Measurements from ENCODE around the gene GPR62. TPM values are rescaled to one million over a fixed set of nuclear protein-coding genes. Genes with fewer than 3 reads are reported as not detected.

GPR62 gene
- total RNA-seq, 1 experiment from 2014 or later = not detected

GRCh38 chr3:51934139-51934850 is 20.9 kb upstream of the GPR62 start:
- TF ChIP-seq REST (IDR thresholded peaks at IDR 0.05; ENCODE audit: insufficient read depth in 1 of 2, low read depth in 2 of 2, low read length in 1 of 2) = peak; percentile 60 to 72; a peak in 2 of 4 replicates
- TF ChIP-seq POLR2AphosphoS5 (IDR thresholded peaks at IDR 0.05; ENCODE audit: low read depth, low read length) = no peak
- H3K4me1 ChIP-seq (ENCODE audit: control insufficient read depth, insufficient read depth, low read length) = no peaks in the 10 kb centered on the region
- H3K36me3 ChIP-seq (ENCODE audit: control insufficient read depth, insufficient read depth, low read length) = no peaks in the 10 kb centered on the region
- CTCF ChIA-PET = no interaction called here
- intact Hi-C loops (cut with micrococcal nuclease; ENCODE audit: unreplicated experiment) = no loop called here
- no peak overlapping the region for H3K27ac ChIP-seq (ENCODE audit: low read length)
- DNase-seq (ENCODE audit: low read depth, low spot score) (no peak), ATAC-seq (no peak)
- H3K27me3 ChIP-seq (ENCODE audit: control insufficient read depth, insufficient read depth, low read length) = no peaks in the 10 kb centered on the region
- no peak overlapping the region for H3K4me3 ChIP-seq (ENCODE audit: low read depth in 2 of 2, low read length in 2 of 2)
- no TSS peak for BruUV-seq (replicated peaks)
- H3K9me3 ChIP-seq (ENCODE audit: control insufficient read depth, insufficient read depth, low read depth, low read length) = no peaks in the 10 kb centered on the region
- in situ Hi-C loops (cut with HindIII; ENCODE audit: low pct_unique_long_range_greater_than_20kb, low sequenced_read_pairs) = no loop called here
- POLR2A ChIA-PET = no interaction called here

- Histone ChIP-seq H3K27me3 (ENCODE audit: control insufficient read depth, insufficient read depth, low read length) (no peaks in the 10 kb centered on the region), H3K27ac (ENCODE audit: low read length) (no peak overlapping the region), H3K9me3 (ENCODE audit: control insufficient read depth, insufficient read depth, low read depth, low read length) (no peaks in the 10 kb centered on the region), H3K4me1 (ENCODE audit: control insufficient read depth, insufficient read depth, low read length) (no peaks in the 10 kb centered on the region), H3K36me3 (ENCODE audit: control insufficient read depth, insufficient read depth, low read length) (no peaks in the 10 kb centered on the region), H3K4me3 (ENCODE audit: low read depth in 2 of 2, low read length in 2 of 2) (no peak overlapping the region)
- DNase-seq (ENCODE audit: low read depth, low spot score) (no peak), ATAC-seq (no peak)
- ChIA-PET CTCF (no interaction called here), POLR2A (interaction anchor here (0.6 kb wide), 1 partner anchor 11 kb away, joined by 3 read pairs; no protein-coding TSS in a partner anchor)
- no peak for TF ChIP-seq POLR2AphosphoS5 (IDR thresholded peaks at IDR 0.05; ENCODE audit: low read depth, low read length)
- no peak for TF ChIP-seq TCF7L2 (IDR thresholded peaks at IDR 0.05; ENCODE audit: low read depth, low read length)
- no peak for TF ChIP-seq SIN3A (IDR thresholded peaks at IDR 0.05; ENCODE audit: borderline replicate concordance, insufficient read depth, low read depth, low read length)
- TF ChIP-seq CTCF (IDR thresholded peaks at IDR 0.05) = no peak
- TF ChIP-seq REST (IDR thresholded peaks at IDR 0.05; ENCODE audit: insufficient read depth in 1 of 2, low read depth in 2 of 2, low read length in 1 of 2) = no peak
- intact Hi-C loops (cut with micrococcal nuclease; ENCODE audit: unreplicated experiment) = no loop called here
- in situ Hi-C loops (cut with HindIII; ENCODE audit: low pct_unique_long_range_greater_than_20kb, low sequenced_read_pairs) = no loop called here
- no TSS peak for BruUV-seq (replicated peaks)
Observed at GRCh38 chr3:51934991-51935885, 19.9 kb upstream of the GPR62 start.

Data from Panc1 (cell line).